HUES6 (cell line): ENCODE measurements around the gene MGMT.

Source experiments
- H3K27ac ChIP-seq: 2 replicates; pipeline ENCODE4 v1.7.0; 2013; ENCODE audit warnings: low read depth, mild to moderate bottlenecking, low read length, inconsistent platforms
- H3K27me3 ChIP-seq: 2 replicates; pipeline ENCODE4 v1.6.1; 2013; ENCODE audit warnings: low read length; ENCODE audit not compliant: control insufficient read depth, insufficient read depth
- H3K36me3 ChIP-seq: 2 replicates; pipeline ENCODE4 v1.6.1; 2013; ENCODE audit warnings: low read length; ENCODE audit not compliant: control insufficient read depth, insufficient read depth
- H3K4me1 ChIP-seq: 2 replicates; pipeline ENCODE4 v1.6.1; 2013; ENCODE audit warnings: low read length; ENCODE audit not compliant: control insufficient read depth, insufficient read depth
- H3K4me3 ChIP-seq: 2 replicates; pipeline ENCODE4 v1.5.1; 2013; ENCODE audit warnings: low read depth, low read length
- H3K9ac ChIP-seq: one replicate; pipeline ENCODE4 v1.6.1; 2013; ENCODE audit warnings: mild to moderate bottlenecking, low read length
- H3K9me3 ChIP-seq: 2 replicates; pipeline ENCODE4 v1.6.1; 2013; ENCODE audit warnings: low read depth, low read length; ENCODE audit not compliant: control insufficient read depth, insufficient read depth

The MGMT gene

DNA sequence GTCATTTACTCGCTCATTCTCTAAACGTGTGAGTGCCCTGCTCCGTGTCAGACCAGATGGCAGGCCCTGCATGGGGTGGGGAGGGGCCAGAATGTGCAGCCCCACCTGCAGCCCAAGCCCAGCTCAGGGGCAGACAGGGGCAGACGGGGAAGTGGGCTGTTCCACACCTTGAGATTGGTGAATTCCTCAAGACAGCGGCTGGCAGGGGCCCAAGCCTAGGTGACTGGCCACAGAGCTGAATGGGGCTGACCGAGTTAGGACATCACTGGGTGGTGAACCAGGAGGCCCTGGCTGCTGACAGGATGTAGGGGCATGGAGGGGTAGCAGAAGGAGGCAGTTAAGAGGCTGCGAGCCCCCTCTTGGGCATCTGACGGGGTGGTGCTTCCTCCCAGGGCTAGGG is 79.1 kb downstream of the MGMT start:
- no peaks in the 10 kb centered on the region for H3K27me3 ChIP-seq
- H3K9me3 ChIP-seq = no peaks in the 10 kb centered on the region
- H3K9ac ChIP-seq = no peak overlapping the region
- H3K27ac ChIP-seq = no peak overlapping the region
- no peaks in the 10 kb centered on the region for H3K4me1 ChIP-seq
- no peak overlapping the region for H3K4me3 ChIP-seq
- H3K36me3 ChIP-seq = no peaks in the 10 kb centered on the region

DNA sequence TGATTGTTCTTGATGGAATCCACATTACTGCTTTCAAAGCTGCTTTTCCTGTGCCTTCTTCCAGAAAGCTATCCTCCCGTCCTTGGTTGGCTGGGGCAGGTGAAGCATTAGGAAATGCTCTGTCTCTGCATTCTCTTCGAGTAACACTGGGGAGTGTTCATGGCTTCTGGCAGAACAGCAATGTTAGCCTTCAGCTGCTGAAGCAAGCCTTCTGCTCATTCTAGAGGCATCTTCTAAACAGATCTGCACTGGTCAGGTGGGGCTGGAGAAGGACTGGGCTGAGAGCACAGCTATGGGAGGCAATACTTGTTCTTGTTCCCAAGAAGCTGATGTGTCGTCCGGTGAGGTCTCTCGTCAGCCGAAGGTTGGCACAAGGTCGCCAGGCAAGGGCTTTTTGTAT is 80.6 kb downstream of the MGMT start:
- no peaks in the 10 kb centered on the region for H3K36me3 ChIP-seq
- no peak overlapping the region for H3K9ac ChIP-seq
- H3K27me3 ChIP-seq = no peaks in the 10 kb centered on the region
- H3K9me3 ChIP-seq = no peaks in the 10 kb centered on the region
- no peaks in the 10 kb centered on the region for H3K4me1 ChIP-seq
- H3K27ac ChIP-seq = no peak overlapping the region
- H3K4me3 ChIP-seq = no peak overlapping the region

DNA sequence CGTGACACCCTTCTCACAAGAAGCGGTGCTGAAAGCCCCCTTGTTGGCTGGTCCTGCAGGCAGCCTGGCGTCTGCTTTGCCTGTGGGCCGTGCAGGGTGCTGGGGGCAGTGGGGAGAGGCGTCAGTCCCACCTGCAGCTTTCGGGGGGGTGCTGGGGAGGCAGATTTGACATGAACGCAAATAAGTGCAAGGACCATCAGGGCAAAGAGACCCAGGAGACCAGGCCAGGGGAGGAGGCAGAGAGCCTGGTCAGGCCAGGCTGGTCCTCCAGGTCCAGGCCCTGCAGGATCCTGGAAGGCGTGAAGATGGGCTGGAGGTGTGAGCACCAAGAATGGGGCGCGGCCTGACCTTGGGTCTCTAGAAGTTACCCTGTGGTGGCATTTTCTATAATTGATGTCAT is 81.6 kb downstream of the MGMT start:
- Histone ChIP-seq H3K4me1 (no peaks in the 10 kb centered on the region), H3K9ac (no peak overlapping the region), H3K36me3 (no peaks in the 10 kb centered on the region), H3K4me3 (no peak overlapping the region), H3K27me3 (no peaks in the 10 kb centered on the region), H3K9me3 (no peaks in the 10 kb centered on the region), H3K27ac (no peak overlapping the region)

DNA sequence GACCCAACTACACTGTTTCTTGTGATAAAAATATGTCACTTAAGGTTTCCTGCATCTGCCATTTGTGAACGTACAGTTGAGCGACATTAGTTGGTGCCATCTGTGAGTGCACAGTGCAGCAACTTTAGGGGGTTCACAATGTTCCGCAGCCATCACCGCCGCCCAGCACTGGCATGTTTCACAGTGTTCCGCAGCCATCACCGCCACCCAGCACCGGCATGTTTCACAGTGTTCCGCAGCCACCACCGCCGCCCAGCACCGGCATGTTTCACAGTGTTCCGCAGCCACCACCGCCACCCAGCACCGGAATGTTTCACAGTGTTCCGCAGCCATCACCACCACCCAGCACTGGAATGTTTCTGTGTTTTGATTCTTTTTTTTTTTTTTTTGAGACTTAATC is 83.0 kb downstream of the MGMT start:
- no peaks in the 10 kb centered on the region for H3K27me3 ChIP-seq
- H3K9ac ChIP-seq = no peak overlapping the region
- no peaks in the 10 kb centered on the region for H3K36me3 ChIP-seq
- no peak overlapping the region for H3K27ac ChIP-seq
- no peaks in the 10 kb centered on the region for H3K4me1 ChIP-seq
- no peaks in the 10 kb centered on the region for H3K9me3 ChIP-seq
- no peak overlapping the region for H3K4me3 ChIP-seq

DNA sequence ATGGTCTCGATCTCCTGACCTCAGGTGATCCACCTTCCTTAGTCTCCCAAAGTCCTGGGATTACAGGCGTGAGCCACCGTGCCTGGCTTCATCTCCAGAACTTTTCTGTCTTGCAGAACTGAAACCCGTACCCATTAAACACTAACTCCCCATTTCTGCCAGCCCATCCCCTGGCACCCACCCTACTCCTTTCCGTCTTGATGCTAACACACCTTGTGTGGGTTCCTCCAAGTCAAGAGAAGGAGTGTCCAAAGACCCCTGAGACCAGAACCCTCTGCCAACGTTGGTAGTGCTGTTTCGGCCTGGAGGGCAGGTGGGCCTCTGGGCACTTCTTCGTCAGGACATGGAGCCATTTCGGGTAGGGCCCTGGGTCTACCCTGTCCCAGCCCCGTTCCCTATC is 83.6 kb downstream of the MGMT start:
- Histone ChIP-seq H3K27ac (no peak overlapping the region), H3K4me1 (no peaks in the 10 kb centered on the region), H3K9ac (no peak overlapping the region), H3K9me3 (no peaks in the 10 kb centered on the region), H3K36me3 (no peaks in the 10 kb centered on the region), H3K27me3 (no peaks in the 10 kb centered on the region), H3K4me3 (no peak overlapping the region)

DNA sequence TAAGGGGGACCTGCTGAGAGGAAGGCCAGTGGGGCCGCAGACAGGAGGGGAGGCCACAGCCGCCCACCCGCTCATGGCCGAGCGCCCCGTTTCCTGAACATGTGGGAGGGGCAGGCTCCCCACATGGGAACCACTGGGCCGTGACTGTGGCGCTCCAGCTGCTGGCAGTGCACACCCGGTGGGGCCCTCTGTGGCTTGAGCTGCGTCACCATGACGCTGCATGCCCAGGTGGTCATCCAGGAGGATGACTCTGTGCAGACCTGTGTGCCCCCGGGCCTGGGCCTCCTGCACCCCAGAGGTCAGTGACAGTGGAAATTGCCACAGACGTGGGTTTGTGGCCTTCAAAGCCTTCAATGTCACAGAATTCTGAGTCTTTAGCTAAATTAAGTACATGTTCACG is 85.1 kb downstream of the MGMT start:
- Histone ChIP-seq H3K36me3 (no peaks in the 10 kb centered on the region), H3K9me3 (no peaks in the 10 kb centered on the region), H3K9ac (no peak overlapping the region), H3K27ac (no peak overlapping the region), H3K4me1 (no peaks in the 10 kb centered on the region), H3K27me3 (no peaks in the 10 kb centered on the region), H3K4me3 (no peak overlapping the region)

DNA sequence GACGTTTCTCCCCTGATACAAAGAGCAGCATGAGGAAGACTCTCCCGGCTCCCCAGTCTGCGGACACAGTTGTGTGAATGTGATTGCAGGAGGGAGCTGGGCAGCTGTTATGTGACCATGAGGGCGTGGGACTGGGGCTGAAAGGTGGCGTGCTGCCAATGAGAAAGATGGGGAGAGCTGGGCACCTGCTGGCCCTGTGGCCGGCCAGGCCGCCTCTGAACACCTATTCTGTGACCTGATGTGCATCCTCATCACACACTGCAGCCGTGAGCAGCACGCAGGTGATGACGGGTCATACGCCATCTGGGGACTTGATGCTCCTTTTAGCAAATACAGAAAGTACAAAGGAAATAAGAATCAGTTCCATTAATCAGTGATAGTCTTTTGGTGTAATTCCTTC is 86.9 kb downstream of the MGMT start:
- H3K9me3 ChIP-seq = no peaks in the 10 kb centered on the region
- no peaks in the 10 kb centered on the region for H3K4me1 ChIP-seq
- H3K4me3 ChIP-seq = no peak overlapping the region
- H3K36me3 ChIP-seq = no peaks in the 10 kb centered on the region
- H3K27ac ChIP-seq = no peak overlapping the region
- no peaks in the 10 kb centered on the region for H3K27me3 ChIP-seq
- no peak overlapping the region for H3K9ac ChIP-seq

DNA sequence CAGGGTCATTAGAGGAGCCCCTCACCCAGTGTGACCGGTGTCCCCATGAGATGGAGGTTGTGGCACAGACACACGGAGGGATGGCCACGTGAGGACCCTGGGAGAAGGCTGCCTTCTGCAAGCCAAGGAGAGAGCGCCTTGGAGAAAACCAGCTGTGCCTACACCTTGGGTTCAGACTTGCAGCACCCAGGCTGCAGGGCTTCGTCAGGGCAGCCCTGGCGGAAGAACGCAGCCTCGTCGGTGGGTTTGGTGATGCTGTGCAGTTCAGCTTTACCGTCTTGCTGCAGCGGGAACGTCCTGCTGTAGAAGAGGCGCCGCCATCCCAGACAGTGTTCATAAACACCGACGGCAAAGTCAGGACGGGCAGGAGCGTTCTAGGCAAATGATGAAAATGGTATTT is 89.3 kb downstream of the MGMT start:
- no peak overlapping the region for H3K9ac ChIP-seq
- H3K36me3 ChIP-seq = no peaks in the 10 kb centered on the region
- H3K4me1 ChIP-seq = no peaks in the 10 kb centered on the region

DNA sequence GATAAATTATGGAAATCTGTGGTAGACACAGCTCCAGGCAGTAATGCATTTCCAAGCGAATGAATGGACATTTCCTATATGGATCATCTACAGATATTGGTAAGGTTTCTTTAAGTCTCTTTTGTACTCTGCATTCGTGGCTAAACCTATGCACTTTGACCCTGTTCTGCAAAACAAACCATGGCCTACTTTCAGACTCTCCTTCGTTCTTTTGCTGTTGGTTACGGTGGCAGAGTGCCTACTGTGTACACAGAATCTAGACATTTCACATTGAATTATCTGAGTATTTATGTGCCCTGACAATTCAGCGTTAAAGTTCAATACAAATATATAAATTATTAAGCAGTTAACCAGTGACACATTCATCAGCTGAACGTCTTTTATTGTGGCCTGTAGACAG is 93.3 kb downstream of the MGMT start:
- H3K4me3 ChIP-seq = no peak overlapping the region
- no peaks in the 10 kb centered on the region for H3K27me3 ChIP-seq
- H3K4me1 ChIP-seq = no peaks in the 10 kb centered on the region
- H3K9ac ChIP-seq = no peak overlapping the region
- no peak overlapping the region for H3K27ac ChIP-seq
- H3K36me3 ChIP-seq = no peaks in the 10 kb centered on the region
- H3K9me3 ChIP-seq = no peaks in the 10 kb centered on the region

More for the DNA sequence above, 89.3 kb downstream of the MGMT start:
- Histone ChIP-seq H3K4me3 (no peak overlapping the region), H3K27me3 (no peaks in the 10 kb centered on the region), H3K27ac (no peak overlapping the region), H3K9me3 (no peaks in the 10 kb centered on the region)

DNA sequence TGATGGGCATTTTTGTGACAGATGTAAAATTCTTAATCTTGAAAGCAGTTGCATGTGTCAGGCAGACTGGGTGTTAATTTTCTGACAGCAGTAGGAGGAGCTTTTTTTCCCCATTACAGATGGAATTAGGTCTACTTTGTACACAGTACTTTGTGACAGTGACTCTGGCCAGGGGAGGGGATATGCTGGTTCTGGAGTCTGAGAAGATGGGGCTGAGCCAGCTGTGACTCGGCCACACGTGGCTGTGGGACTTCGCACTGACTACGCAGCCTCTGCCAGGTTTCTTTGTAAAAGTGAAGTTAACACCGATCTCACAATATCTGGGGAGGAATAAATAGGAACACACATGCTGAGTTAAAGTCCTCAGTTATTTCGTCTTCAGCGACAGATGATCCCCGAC is 95.4 kb downstream of the MGMT start:
- no peak overlapping the region for H3K27ac ChIP-seq
- no peak overlapping the region for H3K9ac ChIP-seq
- no peaks in the 10 kb centered on the region for H3K27me3 ChIP-seq
- H3K36me3 ChIP-seq = no peaks in the 10 kb centered on the region
- no peaks in the 10 kb centered on the region for H3K9me3 ChIP-seq
- H3K4me1 ChIP-seq = no peaks in the 10 kb centered on the region
- no peak overlapping the region for H3K4me3 ChIP-seq

DNA sequence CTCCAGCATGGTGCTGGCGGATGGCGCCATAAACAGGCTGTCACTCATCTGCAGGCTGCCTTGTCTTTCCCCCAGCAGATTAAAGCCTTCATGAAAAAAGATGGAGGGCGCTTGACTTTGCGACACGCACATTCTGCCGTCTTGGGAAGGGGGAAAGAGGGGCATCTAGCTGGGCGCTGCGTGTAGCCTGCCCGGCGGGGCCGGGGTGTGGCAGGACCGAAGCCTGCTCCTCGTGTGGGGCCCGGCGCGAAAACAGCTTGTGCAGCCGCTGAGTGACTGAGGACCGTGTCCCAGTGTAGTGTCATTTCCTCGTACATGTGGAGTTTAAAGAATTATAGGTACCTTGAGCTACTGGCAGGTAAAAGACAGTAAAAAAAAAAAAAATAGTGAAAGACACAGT is 97.9 kb downstream of the MGMT start:
- Histone ChIP-seq H3K4me3 (no peak overlapping the region), H3K27me3 (no peaks in the 10 kb centered on the region), H3K4me1 (no peaks in the 10 kb centered on the region), H3K9ac (no peak overlapping the region), H3K36me3 (no peaks in the 10 kb centered on the region), H3K9me3 (no peaks in the 10 kb centered on the region), H3K27ac (no peak overlapping the region)

DNA sequence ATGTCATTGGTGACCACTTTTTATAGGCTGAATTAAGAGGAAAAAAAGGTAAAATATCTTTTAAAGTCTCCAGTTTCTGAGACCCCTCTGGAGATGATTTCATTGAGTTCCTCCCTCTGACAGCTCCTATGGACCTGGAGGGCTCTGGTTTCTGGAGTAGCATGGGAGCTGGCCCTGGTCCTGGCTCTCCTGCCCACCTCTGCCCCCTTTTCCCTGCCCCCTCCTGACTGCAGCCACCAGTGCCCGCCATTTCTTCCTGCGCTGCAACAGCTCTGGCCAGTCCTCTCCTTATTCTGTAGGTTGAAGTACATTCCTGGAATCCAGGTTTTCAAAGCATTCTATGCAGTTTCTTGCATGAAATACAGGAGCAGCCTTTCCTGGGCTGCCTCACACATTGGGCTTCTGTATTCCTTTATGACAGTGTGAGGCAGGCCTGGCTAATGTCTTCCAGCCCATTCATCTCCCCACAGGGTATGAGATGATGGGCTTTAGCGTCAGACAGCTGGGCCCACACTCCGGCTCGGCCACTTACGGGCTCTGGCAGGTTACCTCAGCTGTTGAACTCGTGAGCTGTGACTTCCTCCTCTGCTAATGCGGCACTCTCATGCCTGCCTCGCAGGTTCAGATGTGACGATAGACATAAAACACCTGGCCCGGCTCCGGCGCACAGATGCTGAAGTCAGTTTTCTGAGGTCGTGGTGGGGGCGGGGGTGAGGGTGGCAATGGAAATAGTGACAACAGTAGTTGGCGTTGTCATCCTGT is 101.7 kb downstream of the MGMT start:
- no peak overlapping the region for H3K27ac ChIP-seq
- H3K27me3 ChIP-seq = no peaks in the 10 kb centered on the region
- H3K36me3 ChIP-seq = no peaks in the 10 kb centered on the region
- H3K9ac ChIP-seq = no peak overlapping the region
- H3K9me3 ChIP-seq = no peaks in the 10 kb centered on the region
- H3K4me1 ChIP-seq = no peaks in the 10 kb centered on the region
- no peak overlapping the region for H3K4me3 ChIP-seq
